HepG2 (cell line): Measurements from ENCODE around the gene CRYBA2. TPM values are rescaled to one million over a fixed set of nuclear protein-coding genes. Genes with fewer than 3 reads are reported as not detected.

Source experiments
- FOSL1 ChIP-seq: sonication (generic); formaldehyde crosslinking; IDR thresholded peaks from 2 replicates; pipeline ENCODE4 v1.9.0; 2021; ENCODE audit warnings: missing genetic modification reagents, borderline replicate concordance
- NR2F6 ChIP-seq, 2 experiments: IDR thresholded peaks; 2 replicates each; pipeline ENCODE4 v1.6.1; 2016; ENCODE audit warnings: antibody characterized with exemption in 1 of 2, mild to moderate bottlenecking in 1 of 2
- POGZ ChIP-seq: sonication (generic); formaldehyde crosslinking; IDR thresholded peaks from 2 replicates; pipeline ENCODE4 v1.4.0; 2020; ENCODE audit warnings: mild to moderate bottlenecking, missing genetic modification reagents
- REPIN1 ChIP-seq: sonication (generic); formaldehyde crosslinking; IDR thresholded peaks from 2 replicates; pipeline ENCODE4 v1.8.0; 2022; ENCODE audit warnings: missing genetic modification reagents, low read depth, mild to moderate bottlenecking, borderline replicate concordance
- REST ChIP-seq, 2 experiments: IDR thresholded peaks; 2 replicates each; pipeline ENCODE4 v1.6.1; 2011 to 2012; ENCODE audit warnings: low read length in 2 of 2, borderline replicate concordance in 1 of 2, low read depth in 1 of 2, mild to moderate bottlenecking in 1 of 2, moderate library complexity in 1 of 2
- RXRA ChIP-seq: sonication (generic); formaldehyde crosslinking; IDR thresholded peaks from 2 replicates; pipeline ENCODE4 v1.5.1; 2020; ENCODE audit warnings: missing genetic modification reagents
- RXRB ChIP-seq: IDR thresholded peaks from 2 replicates; pipeline ENCODE4 v1.6.1; 2016; ENCODE audit warnings: borderline replicate concordance, missing genetic modification reagents, missing compliant biosample characterization
- SIX4 ChIP-seq: sonication (generic); formaldehyde crosslinking; IDR thresholded peaks from 2 replicates; pipeline ENCODE4 v1.4.0; 2020; ENCODE audit warnings: missing genetic modification reagents
- TEAD3 ChIP-seq: optimal IDR thresholded peaks from 2 replicates; pipeline ENCODE3; 2016; ENCODE audit warnings: borderline replicate concordance
- U2AF1 ChIP-seq: fragments of 200-400 bp; formaldehyde crosslinking; optimal IDR thresholded peaks from 2 replicates; pipeline ENCODE3; 2017; ENCODE audit warnings: mild to moderate bottlenecking, low read depth, low read length
- WIZ ChIP-seq: sonication (generic); formaldehyde crosslinking; IDR thresholded peaks from 2 replicates; pipeline ENCODE4 v1.5.1; 2020; ENCODE audit warnings: mild to moderate bottlenecking, missing genetic modification reagents
- YY1 ChIP-seq: IDR thresholded peaks from 2 replicates; pipeline ENCODE4 v1.6.1; 2011; ENCODE audit warnings: low read length, low read depth, moderate library complexity, mild to moderate bottlenecking; ENCODE audit not compliant: insufficient read depth, insufficient replicate concordance
- ZBTB10 ChIP-seq: sonication (generic); formaldehyde crosslinking; IDR thresholded peaks from 2 replicates; pipeline ENCODE4 v1.4.0; 2020; ENCODE audit warnings: missing genetic modification reagents, borderline replicate concordance
- ZFYVE20 ChIP-seq: sonication (generic); formaldehyde crosslinking; IDR thresholded peaks from 2 replicates; pipeline ENCODE4 v1.8.0; 2023; ENCODE audit warnings: low read depth, mild to moderate bottlenecking, moderate library complexity, missing genetic modification reagents, borderline replicate concordance
- ZNF430 ChIP-seq: sonication (generic); formaldehyde crosslinking; IDR thresholded peaks from 2 replicates; pipeline ENCODE4 v1.9.0; 2021; ENCODE audit warnings: mild to moderate bottlenecking, missing genetic modification reagents
- ZNF431 ChIP-seq: sonication (generic); formaldehyde crosslinking; IDR thresholded peaks from 2 replicates; pipeline ENCODE4 v1.9.0; 2022; ENCODE audit warnings: missing genetic modification reagents, low read depth, mild to moderate bottlenecking, borderline replicate concordance
- ZNF556 ChIP-seq: sonication (generic); formaldehyde crosslinking; IDR thresholded peaks from 2 replicates; pipeline ENCODE4 v1.4.0; 2020; ENCODE audit warnings: mild to moderate bottlenecking, missing genetic modification reagents, borderline replicate concordance
- ZNF589 ChIP-seq: sonication (generic); formaldehyde crosslinking; conservative IDR thresholded peaks from 2 replicates; pipeline ENCODE4 v1.8.0; 2022; ENCODE audit warnings: mild to moderate bottlenecking, moderate library complexity, missing genetic modification reagents
- ZNF660 ChIP-seq: sonication (generic); formaldehyde crosslinking; IDR thresholded peaks from 2 replicates; pipeline ENCODE4 v1.5.1; 2020; ENCODE audit warnings: mild to moderate bottlenecking, low read depth, missing genetic modification reagents, borderline replicate concordance
- ZNF775 ChIP-seq: sonication (generic); formaldehyde crosslinking; IDR thresholded peaks from 2 replicates; pipeline ENCODE4 v1.4.0; 2020; ENCODE audit warnings: missing genetic modification reagents, mild to moderate bottlenecking, moderate library complexity, borderline replicate concordance
- ZNF841 ChIP-seq: sonication (generic); formaldehyde crosslinking; IDR thresholded peaks from 2 replicates; pipeline ENCODE4 v1.8.1; 2023; ENCODE audit warnings: missing genetic modification reagents, borderline replicate concordance
- polyA plus RNA-seq, 8 experiments: library from polyadenylated mRNA; depleted of rRNA in 3 of 8; stranded (reverse) in 7 of 8; unstranded in 1 of 8; fragments of >200 nt; fragmentation: Illumina TruSeq in 4 of 8; extraction: Trizol in 4 of 8; gene quantifications; 2 replicates each; pipeline versions ENCODE4 v1.2.1 to v1.2.3, GENCODE V29; 2011 to 2016; ENCODE audit warnings: low read depth in 4 of 8, missing spikeins in 1 of 8, mixed read lengths in 1 of 8; ENCODE audit not compliant: insufficient read depth in 1 of 8
- total RNA-seq, 5 experiments: library from RNA; depleted of rRNA; stranded (reverse); fragments of >200 nt; fragmentation: Illumina TruSeq; extraction: Trizol; gene quantifications; 2 replicates each; pipeline ENCODE4 v1.2.3, GENCODE V29; 2016; ENCODE audit warnings: low read depth in 1 of 5
- TF ChIP-seq, protein P1 (sequence below): sonication (generic); formaldehyde crosslinking; conservative IDR thresholded peaks from 2 replicates; pipeline ENCODE4 v1.4.0; 2020; ENCODE audit warnings: missing genetic modification reagents

The CRYBA2 gene
- total and polyA plus RNA-seq, 2 of the 13 experiments (the other 11 are each of a cell fraction or from before 2014, with no cell fraction given) = not detected

DNA sequence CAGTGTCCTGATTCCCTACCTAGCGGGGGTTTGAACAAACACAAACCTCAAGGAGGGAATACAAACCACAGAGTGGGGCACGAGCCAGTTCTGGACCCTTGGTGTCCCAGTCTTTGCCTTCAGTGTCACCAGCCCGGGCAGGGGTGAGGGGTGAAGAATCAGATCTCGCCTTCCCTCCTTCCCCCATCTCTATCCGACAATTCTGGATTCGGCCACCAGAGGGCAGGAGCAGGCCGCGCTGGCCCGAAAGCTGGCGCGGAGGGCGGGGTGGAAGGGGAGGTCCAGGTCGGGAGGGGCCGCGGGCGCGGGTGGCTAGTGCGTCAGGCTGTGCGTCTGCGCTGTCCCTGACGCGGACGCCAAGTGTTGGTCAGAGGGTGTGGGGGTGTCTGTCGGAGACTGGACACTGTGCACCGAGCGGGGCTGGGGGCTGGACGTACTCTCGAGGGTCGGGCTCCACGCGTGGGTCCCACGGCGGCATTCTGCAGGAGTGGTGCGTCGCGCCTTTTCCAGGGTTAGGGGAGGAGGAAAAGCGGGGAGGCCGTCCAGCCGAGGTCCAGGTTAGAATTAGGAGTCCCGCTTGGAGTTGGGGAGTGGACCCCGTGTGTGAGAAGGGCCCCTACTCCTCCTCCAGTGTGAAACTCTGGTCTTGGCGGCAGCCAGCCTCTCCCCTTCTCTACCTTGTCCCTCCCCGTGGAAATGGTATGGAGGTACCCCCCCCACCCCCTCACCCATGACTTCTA, 2.9 kb upstream of the CRYBA2 start (continued):
- TF ChIP-seq REST (IDR thresholded peaks at IDR 0.05; ENCODE audit: borderline replicate concordance in 1 of 2, low read depth in 1 of 2, low read length in 2 of 2) (no peak), ZNF589 (CRISPR knock-in tag) (no peak), RXRA (CRISPR knock-in tag) (peak; percentile 51), RXRB (peak; percentile 46; the same call in 1 of the 2 replicates), ZNF660 (CRISPR knock-in tag) (no peak), ZFYVE20 (CRISPR knock-in tag) (no peak), ZNF431 (no peak), TEAD3 (CRISPR knock-in tag) (peak; percentile 62), ZNF556 (CRISPR knock-in tag) (no peak), NR2F6 (IDR thresholded peaks at IDR 0.05) (no peak), NR2F6 (CRISPR knock-in tag; IDR thresholded peaks at IDR 0.05) (0 out of 2 replicates have a peak, but pooled peaks have one; percentile 26), POGZ (CRISPR knock-in tag) (no peak), REPIN1 (CRISPR knock-in tag) (peak; percentile 55; the same call in 1 of the 2 replicates), YY1 (peak; percentile 60), FOSL1 (CRISPR knock-in tag) (no peak), ZBTB10 (no peak), SIX4 (CRISPR knock-in tag) (peak; percentile 30; the same call in 1 of the 2 replicates), ZNF775 (CRISPR knock-in tag) (no peak), WIZ (CRISPR knock-in tag) (no peak), U2AF1 (no peak), ZNF841 (no peak), ZNF430 (no peak; the same call in 1 of the 2 replicates)
- TF ChIP-seq, protein P1, sequence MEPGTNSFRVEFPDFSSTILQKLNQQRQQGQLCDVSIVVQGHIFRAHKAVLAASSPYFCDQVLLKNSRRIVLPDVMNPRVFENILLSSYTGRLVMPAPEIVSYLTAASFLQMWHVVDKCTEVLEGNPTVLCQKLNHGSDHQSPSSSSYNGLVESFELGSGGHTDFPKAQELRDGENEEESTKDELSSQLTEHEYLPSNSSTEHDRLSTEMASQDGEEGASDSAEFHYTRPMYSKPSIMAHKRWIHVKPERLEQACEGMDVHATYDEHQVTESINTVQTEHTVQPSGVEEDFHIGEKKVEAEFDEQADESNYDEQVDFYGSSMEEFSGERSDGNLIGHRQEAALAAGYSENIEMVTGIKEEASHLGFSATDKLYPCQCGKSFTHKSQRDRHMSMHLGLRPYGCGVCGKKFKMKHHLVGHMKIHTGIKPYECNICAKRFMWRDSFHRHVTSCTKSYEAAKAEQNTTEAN (CRISPR knock-in tag) = no peak
